Upper lobe of left lung (tissue), 4 donors: ENCODE measurements around the gene RFX2.

Experiments used
- POLR2AphosphoS5 ChIP-seq, 2 donors: sonication (generic); formaldehyde crosslinking; IDR thresholded peaks; one replicate each; pipeline ENCODE4 v1.5.1; 2017; ENCODE audit warnings: antibody characterized with exemption in 2 of 2
- TF ChIP-seq, protein P1 (sequence below), 6 experiments: fragments of 450-650 bp in 4 of 6; fragments of 200-600 bp in 2 of 6; sonication (generic) in 2 of 6; IDR thresholded peaks; one replicate each; pipeline ENCODE4 v1.5.1; 2016 to 2019; ENCODE audit warnings: antibody characterized with exemption in 6 of 6

- TF ChIP-seq, protein P1, sequence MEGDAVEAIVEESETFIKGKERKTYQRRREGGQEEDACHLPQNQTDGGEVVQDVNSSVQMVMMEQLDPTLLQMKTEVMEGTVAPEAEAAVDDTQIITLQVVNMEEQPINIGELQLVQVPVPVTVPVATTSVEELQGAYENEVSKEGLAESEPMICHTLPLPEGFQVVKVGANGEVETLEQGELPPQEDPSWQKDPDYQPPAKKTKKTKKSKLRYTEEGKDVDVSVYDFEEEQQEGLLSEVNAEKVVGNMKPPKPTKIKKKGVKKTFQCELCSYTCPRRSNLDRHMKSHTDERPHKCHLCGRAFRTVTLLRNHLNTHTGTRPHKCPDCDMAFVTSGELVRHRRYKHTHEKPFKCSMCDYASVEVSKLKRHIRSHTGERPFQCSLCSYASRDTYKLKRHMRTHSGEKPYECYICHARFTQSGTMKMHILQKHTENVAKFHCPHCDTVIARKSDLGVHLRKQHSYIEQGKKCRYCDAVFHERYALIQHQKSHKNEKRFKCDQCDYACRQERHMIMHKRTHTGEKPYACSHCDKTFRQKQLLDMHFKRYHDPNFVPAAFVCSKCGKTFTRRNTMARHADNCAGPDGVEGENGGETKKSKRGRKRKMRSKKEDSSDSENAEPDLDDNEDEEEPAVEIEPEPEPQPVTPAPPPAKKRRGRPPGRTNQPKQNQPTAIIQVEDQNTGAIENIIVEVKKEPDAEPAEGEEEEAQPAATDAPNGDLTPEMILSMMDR (IDR thresholded peaks at IDR 0.05), result peak; percentile 82 to 92 (median 86)
- no peak for TF ChIP-seq POLR2AphosphoS5 (IDR thresholded peaks at IDR 0.05)
Measured at GRCh38 chr19:5987077-5987818, 123.1 kb downstream of the RFX2 start.
